DMS53 treated with DMSO at 0.1 percent for 48 hours (cell line): ENCODE results near the gene OR4A5.
"Not testable (repeated sequence)": the region's sequence is repeated elsewhere in the genome, so short reads cannot be mapped to it uniquely, and the experiment has no call there.

Experiments
- DNase-seq: peaks from one replicate; lab custom pipeline; 2025; ENCODE audit not compliant: unreplicated experiment; lab: John Stamatoyannopoulos, UW

The OR4A5 gene, protein sequence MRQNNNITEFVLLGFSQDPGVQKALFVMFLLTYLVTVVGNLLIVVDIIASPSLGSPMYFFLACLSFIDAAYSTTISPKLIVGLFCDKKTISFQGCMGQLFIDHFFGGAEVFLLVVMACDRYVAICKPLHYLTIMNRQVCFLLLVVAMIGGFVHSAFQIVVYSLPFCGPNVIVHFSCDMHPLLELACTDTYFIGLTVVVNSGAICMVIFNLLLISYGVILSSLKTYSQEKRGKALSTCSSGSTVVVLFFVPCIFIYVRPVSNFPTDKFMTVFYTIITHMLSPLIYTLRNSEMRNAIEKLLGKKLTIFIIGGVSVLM

DNA sequence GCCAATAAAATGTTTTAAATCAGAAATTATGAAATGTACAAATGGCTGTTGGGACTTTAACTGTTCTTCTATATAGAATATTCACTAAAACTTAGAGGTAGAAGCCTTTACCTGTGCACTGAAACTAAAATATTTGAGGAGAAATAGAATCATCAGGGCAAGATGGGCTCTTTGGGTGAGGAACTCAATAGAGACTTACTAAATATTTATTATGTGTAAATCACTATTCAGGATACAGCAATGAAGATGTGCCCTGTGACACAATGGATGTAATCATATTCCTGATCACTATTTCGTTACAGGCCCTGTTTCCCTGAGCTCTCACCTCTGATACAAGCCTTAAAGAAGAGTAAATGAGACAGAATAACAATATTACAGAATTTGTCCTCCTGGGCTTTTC is at the start of gene OR4A5:
Gene OR4A5 (plus strand): TSS at position 301 of the 400 bp plus-strand sequence. CDS start 53 bp downstream, at position 354.
- not testable (repeated sequence) for DNase-seq

DNA sequence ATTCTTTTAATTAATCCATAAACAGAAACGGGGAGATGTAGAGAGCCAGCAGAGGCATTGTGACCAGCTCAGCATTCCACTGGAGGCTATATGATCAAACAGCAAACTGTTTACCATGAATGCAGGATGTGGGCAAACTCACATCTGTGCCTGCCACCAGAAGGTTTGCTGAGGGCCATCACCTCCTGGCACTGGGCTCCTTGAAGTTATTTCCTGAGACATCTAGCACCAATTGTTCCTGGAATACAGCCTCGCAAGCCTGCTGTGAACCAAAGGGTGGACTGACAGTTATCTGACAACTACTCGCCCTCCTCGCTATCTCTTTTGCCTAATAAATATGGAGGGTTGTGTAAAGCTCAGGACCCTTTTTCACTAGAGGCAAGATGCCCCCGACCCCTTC is 13.5 kb downstream of the OR4A5 start:
- not testable (repeated sequence) for DNase-seq
